HG03039 (cell line): ENCODE measurements around the gene NOL4L.

ENCODE experiments used
- ATAC-seq: cut with Tn5 transposase; IDR thresholded peaks from one replicate; pipeline ENCODE4 v1.9.1; 2021; ENCODE audit warnings: mild to moderate bottlenecking, moderate library complexity; ENCODE audit not compliant: unreplicated experiment

NOL4L gene

DNA sequence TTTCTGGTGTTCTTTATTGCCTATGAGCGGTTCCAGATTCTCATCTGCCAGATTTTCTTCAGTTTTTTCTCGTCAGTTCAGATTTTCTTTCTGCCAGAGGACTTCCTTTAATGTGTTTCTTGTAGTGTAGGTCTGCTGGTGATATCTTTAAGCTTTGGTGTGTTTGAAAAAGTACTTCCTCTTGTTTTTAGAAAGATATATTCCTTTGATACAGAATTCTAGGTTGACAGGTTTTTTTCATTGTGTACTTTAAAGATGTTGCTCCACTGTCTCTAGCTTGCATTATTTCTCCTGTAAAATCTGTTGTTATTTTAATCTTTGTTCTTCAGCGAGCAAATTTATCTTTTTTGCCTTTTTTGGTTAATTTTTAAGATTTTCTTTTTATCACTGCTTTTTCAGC, 190.1 kb downstream of the NOL4L start:
- ATAC-seq = no peak
